Fibroblast of skin of right biceps (primary cell): ENCODE data around the gene DBX2.
A peak's percentile ranks its signal among the peaks of the same experiment; 100 is the strongest.
"Not testable (repeated sequence)": the region's sequence is repeated elsewhere in the genome, so short reads cannot be mapped to it uniquely, and the experiment has no call there.

ENCODE experiments used
- DNase-seq: peaks from one replicate; pipeline ENCODE4 v3.0.0-alpha.2; 2013

DBX2 gene

DNA sequence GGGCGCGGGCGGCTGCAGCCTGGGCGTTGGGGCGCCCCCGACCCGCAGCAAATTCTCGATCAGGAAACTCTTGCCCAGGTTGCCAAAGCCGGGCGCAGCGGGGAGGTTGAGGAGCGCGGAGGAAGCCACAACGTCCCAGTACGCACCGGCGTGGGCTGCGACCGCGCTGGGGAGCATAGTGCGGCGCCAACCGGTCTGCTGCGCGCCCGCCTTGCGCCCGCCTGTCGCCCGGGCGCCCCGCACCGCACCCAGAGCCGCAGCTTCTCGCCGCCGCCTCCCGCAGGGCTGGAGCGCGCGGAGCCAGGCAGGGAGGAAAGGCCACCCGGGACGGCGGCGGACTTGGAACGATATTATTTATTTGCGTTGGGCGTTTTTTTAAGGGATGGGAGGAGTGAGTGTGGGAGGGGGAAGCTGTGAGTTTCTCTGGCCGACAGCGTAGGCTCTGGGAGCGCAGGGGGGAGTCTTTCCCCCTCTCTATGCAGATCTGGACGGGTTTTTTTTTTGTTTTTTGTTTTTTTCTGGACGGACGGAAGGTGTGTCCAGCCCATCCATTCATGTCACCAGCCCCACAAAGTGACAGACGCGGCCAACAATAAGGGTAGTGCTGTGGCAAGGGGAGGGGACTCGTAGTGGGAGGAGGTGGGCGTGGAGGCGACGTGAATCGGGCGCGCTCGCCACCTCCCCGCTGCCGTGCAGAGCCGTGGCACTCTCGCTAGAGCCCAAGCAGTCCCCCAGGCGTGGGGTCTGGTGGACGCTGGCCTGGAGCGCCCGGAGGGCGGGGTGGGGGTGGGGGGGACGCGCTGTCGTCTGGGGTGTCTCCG lies at the start of gene DBX2:
TSS of gene DBX2 (minus strand) at position 349 of the 821 bp plus-strand sequence. CDS start at position 177, 172 bp downstream.
- DNase-seq = peak; percentile 9

DNA sequence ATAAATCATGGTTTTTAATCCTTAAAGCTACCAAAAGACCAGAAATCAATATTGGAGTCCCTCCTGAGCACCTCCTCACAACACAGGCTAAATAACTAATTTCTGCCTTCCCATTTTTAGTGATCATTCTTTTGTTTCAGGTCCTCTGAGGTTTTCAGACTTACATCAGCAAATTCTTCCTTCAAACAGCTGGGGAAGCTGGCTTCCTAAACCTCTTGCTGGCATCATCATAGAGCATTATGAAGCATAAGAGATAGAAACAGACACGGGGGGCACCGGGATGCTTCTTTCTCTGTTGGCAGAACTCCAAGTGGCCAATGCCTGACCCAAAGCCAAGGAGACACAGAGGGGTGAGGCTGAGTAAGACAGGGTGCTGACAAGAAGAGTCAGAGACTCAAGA lies 47.9 kb upstream of the DBX2 start:
- no peak for DNase-seq

DNA sequence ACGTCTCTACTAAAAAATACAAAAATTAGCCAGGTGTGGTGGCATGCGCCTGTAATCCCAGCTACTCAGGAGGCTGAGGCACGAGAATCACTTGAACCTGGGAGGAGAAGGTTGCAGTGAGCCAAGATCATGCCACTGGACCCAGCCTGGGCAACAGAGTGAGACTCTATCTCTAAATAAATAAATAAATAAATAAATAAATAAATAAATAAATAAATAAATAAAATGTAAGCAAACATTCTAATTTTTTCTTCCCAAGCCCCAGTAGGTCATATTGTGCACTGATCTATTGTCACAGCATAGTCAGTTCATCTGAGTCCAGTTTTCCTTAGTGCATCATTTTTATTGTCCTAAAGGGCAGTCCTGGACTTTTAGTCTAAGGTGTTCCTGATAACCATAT lies 44.5 kb upstream of the DBX2 start:
- DNase-seq = not testable (repeated sequence)

DNA sequence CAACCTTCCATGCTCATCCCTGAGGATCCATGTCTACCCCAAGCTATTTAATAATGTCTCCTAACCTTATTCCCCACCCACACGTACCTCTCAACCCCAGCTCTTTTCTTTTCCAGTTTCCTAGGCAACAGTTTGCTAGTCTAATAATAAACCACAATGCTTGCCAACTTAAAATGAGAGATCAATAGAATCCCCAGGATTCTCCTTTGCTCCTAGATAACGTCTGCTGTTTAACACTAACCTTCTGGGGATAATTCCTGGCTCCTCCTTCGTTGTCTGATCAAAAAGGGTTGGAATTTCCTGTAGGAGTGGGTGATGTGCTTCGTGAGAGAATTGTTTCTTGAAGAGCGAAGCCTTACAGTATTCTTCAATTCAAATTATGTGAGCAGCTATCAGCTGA lies 42.2 kb upstream of the DBX2 start:
- DNase-seq = peak; percentile 3

DNA sequence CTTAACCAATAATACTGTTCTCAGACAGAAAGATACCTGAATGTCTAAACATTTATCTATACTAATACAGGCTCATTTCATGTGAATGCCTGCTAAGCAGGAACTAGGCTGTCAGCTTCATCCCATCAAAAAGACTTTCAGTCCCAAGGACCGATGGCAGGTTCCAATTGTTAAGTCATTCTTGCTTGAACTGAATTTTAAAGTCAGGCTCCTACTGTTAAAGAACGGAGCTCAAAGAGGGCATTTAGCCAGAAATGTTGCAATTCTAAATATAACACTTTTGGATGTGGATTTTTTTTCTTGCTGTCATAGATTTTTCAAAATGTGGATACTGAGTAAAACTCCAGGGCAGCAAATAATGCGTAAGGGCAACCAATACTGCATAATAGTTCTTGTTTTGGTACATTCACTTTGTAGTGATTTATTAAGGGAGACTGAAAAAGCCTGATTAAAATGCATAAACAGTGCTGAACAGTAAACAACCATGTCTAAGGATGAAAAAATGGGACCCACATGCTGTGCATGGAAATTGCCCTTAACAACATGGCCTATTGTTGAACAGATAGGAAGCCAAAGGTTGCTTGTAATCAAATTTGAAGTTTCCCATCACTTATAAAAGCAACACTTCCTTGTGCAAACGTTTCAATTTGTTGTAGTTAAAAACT lies 38.6 kb upstream of the DBX2 start:
- no peak for DNase-seq

DNA sequence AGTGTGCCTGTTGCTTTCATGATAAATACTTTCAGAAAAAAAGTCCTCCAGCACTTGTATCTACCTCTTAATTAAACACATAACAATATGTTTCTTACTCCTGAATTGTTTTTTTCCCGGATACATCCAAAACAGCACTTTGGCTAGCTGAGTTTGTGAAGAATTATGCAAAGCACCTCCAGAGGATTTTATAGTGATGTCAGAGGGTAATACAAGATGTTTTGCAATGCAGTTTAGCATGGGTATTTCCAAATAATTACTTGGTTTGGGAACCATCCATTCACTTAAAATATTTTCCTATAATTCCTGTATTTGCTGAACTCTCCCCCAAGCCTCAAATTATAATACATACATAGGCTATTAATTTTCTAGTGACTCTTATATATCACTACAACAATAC lies 37.7 kb upstream of the DBX2 start:
- no peak for DNase-seq

DNA sequence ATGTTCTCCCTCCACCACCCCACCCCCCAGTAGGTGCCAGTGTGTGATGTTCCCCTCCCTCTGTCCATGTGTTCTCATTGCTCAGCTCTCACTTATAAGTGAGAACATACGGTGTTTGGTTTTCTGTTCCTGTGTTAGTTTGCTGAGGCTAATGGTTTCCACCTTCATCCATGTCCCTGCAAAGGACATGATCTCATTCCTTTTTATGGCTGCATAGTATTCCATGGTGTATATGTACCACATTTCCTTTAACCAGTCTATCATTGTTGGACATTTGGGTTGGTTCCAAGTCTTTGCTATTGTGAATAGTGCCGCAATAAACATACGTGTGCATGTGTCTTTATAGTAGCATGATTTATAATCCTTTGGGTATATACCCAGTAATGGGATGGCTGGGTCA lies 33.3 kb upstream of the DBX2 start:
- not testable (repeated sequence) for DNase-seq

DNA sequence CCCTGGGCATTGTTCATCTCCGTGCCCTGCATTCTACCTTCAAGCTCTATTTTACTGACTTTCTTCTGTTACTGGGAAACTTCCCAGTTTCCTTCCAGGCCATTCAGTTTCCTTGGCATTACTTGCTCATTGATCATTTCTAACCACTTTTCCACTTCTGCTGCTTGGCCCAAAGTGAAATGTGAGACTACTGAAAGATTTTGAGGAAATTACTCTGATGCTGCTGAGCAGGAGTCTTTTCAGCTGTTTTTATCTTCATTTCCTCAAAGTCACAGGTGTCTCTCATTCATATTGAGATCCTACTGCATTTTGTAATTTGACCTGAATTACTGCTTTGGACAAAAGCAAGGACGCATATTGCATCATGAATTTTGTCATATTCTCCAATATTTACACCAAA lies 26.4 kb upstream of the DBX2 start:
- no peak for DNase-seq

DNA sequence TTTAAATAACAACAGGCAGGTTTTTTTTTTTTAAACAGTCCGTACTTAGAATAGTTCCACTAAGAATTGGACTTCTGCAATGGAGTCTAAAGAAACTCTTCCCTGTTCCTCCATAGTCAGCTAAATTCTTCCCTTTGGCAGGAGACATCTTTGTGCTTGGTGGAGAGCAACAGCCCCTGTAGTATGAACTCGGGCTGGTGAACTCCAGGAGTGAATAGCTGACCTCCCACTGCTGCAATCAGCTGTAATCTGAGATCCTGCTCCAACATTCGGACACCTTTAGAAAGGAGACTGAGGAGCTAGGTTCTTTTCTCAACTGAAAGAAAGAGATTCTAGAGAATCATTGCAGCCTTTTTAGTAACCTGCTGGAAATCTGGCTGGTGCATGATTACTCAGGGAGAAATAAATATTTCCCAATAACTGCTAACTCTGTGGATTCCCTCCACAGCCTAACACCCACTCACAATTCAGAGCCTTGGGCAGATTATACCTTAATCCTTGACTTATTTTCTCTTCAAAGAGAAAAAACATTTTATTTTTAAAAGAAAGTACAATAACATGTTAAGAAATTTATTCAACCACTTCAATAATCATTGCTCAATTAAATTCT lies 25.6 kb upstream of the DBX2 start:
- DNase-seq = no peak

DNA sequence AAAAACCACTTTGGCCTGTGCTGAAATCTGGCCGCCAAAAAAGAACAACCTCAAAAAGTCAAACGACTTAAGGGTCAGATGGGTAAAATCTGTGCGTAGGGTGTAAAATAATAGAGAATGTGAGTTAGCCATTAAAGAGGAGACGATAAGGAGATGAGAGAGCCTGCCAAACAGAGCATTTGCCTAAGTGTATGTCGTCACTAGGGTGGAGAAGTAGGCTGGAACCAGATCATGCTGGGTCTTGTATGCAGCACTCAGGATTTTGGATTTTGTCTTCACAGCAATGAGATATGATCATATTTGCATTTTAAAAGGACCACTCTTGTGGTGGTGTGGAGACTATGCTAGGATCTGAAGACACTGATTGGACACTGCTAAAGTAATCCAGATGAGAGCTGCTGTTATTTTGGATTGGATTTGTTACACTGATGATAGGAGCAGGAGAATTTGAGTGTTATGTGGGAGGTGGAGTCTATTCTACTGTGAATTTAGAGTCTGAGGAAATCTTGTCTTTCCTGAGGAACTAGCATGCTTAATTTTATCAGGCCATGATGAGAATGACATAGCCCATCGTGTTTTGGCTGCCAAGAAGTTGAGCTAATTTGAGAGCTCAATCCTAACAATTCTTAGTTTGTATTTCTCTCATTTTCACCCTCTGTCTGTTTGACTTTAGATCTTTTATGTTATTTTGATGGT lies 24.8 kb upstream of the DBX2 start:
- no peak for DNase-seq

DNA sequence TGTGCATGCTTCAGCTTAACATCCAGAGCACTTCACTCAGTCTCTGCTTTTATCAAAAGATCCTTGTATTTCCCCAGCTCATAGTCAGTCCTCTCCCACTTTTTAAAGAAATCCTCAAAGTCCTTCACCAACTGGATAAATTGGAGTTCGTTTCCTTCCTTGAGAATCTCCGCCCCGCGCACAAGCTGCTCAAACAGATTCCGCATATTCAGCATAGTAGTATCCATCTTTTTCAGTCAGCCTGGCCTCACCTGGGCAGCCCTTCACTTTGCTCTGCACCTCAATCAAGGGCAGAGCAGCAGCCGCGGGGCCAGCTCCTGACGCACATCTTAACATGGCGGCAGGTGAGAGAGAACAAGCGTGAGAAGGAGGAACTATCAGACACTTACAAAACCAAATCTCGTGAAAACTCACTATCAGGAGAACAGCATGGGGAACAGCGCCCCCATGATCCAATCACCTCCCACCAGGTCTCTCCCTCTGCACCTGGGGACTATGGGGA lies 14.3 kb upstream of the DBX2 start:
- no peak for DNase-seq

DNA sequence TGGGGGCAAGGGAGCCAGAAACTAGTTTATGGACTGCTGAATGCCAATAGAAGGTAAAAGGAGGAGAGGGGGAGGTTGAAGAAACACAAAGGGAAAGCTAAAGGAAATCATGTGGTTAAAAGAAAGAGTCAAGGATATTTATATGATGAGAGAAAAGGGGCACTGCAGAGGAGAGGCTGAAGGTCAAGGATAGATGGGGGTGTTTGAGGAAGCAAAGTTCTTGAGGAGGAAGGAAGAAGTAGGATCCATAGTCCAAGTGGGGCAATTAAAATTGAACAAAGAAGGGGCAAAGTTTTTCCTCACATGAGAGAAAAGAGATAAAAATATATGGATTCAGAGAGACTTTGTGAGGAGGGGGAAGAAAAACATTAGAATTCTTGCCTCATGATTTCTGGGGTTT lies 10.1 kb upstream of the DBX2 start:
- DNase-seq = no peak

DNA sequence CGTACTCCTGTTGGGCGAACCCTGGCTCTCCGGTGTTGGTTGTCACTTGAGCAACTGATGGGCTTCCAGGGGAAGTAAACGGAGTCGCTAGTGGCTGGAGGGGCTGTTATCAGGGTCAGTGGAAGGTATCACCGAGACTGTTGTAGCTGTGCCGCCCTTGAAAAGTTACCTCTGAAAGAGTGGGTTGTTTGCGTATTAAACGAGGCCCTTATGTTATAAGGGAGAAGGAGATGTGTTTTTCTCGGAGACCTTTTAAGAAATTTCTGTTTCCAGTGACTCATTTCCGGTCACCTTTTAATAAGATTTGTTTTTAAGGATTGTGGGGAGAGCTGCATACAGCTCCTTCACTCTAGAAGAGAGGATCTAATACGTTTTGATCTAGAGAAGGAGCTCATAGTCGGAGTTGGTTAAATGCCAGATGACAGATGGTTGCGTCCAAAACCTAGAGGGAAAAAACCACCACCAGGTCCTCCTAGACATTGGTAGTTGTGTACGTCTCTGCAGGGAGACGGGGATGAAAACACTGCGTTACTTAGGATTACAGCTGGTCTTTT lies 750 bp upstream of the DBX2 start:
- DNase-seq = peak; percentile 16

DNA sequence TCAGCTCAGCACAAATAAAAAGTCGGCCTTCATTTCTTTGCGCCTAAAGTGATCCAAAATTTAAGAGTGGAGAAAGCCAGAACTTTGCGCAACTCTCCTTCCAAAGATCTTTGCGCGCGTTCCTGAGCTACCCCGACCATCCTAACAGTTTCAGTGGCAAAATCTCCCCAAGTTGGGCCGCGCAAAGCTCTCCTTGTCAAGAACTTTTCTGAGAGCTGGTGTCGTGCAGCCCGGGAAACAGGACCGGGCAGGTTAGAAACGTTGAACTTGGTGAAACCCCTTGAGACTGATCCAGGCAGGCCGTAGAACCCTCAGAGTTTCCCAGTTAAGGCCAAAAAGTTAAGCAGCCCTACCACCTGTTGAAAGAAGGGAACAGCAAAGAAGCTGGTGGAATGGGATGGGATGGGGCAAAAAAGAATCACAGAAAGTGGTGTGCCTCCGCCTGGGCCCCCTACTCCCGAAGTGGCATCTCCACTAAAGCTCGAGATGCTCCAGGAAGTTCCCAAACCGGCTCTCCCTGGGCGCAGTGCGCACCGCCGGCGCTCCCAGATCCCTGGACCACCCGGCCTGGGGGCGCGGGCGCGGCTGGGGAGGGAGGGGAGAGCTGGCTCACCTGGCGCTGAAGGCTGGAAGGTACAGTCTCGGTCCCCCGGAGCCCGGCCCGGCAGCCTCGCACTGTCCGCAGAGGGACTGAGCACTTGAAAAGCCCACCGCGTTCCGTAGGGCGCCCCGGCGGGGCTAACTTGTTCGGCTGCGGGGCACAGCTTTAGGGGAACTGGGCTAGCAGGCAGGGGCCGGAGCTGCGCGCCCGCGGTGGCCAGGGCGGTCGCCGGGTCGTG lies 768 bp downstream of the DBX2 start:
- no peak for DNase-seq

DNA sequence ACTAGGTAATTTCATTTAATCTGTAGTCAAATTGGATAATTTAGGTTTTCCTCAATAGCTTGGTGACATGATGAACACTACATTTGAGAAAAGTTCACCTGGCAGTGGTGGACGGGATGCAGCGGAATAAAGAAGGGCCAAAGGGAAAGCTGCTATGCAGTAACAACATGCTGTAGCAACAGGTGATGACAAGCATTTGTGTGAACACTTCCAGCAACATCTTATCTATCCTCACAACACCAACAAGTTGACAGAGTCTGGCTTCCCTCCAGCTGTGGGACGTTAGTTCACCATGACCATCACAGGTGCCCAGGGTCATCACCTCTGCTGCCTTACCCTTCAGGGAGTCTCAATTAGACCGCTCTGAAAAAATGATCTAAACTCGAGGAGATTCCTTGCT lies 8.3 kb downstream of the DBX2 start:
- DNase-seq = no peak

DNA sequence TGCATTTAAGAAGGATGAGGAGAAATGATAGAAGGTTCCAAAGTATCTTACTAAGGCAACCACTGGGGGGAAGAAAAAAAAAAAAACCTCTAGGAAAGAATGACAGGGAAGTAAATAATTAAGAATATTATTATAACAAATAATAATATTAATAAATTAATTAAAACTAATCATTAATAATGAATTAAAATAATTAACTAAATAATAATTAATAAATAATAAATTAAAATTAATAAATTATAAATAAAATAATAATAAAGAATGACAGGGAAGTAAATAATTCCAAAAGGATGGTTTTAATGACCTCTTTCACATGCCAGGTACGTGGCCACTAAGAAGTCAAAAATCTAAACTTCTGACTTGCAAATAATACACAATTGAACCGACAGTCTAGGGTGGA lies 9.9 kb downstream of the DBX2 start:
- no peak for DNase-seq

DNA sequence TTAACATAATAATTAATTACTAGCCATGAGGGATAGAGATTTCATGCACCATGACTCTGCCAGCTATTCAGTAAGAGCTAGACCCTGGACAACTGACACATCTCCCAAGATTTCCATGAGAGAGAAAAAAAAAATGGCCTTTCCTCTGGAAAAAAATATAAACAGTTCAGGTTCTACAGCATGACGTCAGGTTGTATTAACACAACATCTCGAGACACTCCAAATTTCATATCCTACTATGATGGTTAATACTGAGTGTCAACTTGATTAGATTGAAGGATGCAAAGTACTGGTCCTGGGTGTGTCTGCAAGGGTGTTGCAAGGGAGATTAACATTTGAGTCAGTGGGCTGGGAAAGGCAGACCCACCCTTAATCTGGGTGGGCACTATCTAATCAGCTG lies 11.1 kb downstream of the DBX2 start:
- no peak for DNase-seq

DNA sequence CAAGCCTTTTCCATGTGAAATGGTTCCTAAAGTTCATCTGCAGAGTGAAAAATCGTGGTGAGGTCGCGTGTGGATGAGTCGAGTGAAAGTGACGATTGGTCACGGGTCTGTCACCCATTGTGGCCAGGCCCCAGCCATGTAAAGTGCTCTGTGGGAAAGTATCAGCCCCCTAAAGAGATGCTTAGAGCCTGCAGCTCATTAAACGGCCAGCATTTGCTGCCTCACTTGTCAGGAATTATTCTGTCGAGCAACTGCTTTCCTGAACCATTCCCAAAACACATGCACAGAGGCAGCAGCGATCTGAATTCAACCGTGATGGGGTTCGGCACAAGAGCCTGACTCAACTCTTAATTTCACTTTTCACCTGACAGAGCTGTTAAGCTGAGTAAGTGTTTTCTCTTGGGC lies 16.0 kb downstream of the DBX2 start:
- DNase-seq = no peak

DNA sequence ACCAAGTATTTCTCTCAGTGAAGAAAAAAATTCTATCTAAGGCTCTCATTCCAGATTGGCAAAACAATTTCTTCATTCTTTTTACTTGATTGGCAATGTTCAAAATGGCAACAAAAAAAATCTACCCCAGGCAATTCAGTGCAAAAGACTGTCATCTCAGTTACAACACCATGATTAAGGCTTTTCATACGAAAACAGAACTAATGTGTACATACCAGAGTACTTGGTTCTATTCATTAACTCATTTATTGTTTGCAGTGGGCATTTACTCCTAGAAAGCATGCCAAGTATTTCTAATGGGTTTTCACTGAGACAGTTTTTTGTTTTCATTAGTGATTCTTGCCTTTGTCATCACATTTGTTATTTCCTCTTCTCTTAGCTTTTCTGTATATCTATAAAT lies 33.0 kb downstream of the DBX2 start:
- no peak for DNase-seq

DNA sequence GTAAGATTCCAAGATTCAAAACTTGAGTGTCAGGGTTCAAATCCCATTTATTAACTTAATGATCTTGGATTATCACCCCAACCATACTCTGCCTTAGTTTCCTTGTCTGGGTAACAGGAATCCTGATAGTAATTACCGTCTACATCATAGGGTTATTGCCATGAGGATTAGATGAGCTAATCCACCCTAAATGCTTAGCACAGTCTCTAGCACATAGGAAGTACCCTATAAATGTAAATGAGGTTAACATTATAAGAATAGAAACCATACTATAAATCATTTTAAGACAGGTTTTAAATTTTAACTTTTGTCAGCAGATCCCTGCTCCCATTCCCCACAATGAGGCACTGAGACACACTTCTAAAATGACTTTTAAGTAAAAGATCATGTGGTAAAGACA lies 36.5 kb downstream of the DBX2 start:
- DNase-seq = no peak

DNA sequence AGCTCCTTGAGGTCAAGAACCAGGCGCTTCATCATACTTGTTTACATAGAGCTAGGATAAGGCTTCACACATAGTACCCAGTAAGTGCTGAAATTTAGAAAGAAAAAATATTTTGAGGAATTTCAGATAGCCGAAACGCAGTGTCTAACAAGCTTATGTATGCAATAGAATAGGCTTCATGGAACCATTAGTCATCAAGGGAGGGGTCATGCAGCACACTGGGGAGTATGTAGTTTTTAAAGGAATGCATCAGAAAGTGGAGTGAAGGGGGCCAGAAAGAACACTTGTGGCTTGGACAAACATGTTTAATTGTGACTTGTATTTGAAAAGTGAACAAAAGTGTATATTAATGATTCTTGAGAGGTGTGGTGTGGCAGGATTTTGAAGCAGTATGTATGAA lies 38.1 kb downstream of the DBX2 start:
- no peak for DNase-seq

DNA sequence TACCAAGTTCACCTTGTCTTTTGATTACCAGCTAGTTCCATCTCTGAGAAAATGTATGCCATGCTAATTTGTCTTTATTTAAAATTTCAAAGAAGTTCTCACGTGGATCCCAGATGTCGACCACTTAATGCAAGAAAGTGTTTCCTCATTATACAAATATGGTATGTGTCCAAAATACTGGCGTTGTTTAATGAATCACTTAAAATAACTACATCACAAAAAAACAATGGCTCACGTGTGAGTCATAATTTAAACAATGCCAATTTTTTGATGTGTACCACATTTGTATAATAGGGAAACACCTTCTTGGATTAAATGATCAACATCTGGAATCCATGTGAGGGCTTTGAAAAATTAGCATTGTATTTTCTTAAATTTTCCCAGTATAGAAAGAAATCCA lies 40.8 kb downstream of the DBX2 start:
- peak; percentile 23 for DNase-seq
